Measurements from ENCODE around the gene NPAS2.
A peak's percentile ranks its signal among the peaks of the same experiment; 100 is the strongest.

DNA sequence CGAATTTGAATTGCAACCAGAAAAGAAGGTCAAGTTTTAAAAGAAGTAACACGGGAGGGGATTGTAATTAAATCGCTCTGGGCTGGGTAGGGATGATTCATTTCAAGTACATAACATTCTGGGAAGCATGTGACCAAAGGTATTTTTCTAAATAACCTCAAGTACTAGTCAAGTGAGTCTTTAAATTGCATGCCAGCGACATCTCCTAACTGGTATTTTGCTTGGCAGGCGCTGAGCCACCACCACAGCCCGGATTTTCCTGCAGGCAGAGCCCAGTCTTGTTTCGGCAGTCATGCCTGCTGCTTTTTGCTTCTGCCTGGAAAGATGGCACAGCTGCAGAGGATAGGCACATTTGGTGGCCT is 33.7 kb upstream of the NPAS2 start:
- TF ChIP-seq POLR2A (IDR thresholded peaks at IDR 0.05) (no peak), POLR2AphosphoS5 (IDR thresholded peaks at IDR 0.05) (peak; percentile 95)
- TF ChIP-seq, protein P1, sequence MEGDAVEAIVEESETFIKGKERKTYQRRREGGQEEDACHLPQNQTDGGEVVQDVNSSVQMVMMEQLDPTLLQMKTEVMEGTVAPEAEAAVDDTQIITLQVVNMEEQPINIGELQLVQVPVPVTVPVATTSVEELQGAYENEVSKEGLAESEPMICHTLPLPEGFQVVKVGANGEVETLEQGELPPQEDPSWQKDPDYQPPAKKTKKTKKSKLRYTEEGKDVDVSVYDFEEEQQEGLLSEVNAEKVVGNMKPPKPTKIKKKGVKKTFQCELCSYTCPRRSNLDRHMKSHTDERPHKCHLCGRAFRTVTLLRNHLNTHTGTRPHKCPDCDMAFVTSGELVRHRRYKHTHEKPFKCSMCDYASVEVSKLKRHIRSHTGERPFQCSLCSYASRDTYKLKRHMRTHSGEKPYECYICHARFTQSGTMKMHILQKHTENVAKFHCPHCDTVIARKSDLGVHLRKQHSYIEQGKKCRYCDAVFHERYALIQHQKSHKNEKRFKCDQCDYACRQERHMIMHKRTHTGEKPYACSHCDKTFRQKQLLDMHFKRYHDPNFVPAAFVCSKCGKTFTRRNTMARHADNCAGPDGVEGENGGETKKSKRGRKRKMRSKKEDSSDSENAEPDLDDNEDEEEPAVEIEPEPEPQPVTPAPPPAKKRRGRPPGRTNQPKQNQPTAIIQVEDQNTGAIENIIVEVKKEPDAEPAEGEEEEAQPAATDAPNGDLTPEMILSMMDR (IDR thresholded peaks at IDR 0.05): no peak
